Ecto neural progenitor cell (in vitro differentiated cells): Measurements from ENCODE around the gene PPM1J.
A peak's percentile ranks its signal among the peaks of the same experiment; 100 is the strongest.

Experiments used
- DNase-seq: peaks from one replicate; pipeline ENCODE4 v3.0.0-alpha.2; 2018; ENCODE audit warnings: low spot score

PPM1J gene

GRCh38 chr1:112687785-112688496, 27.2 kb downstream of the PPM1J start:
- no peak for DNase-seq

- DNase-seq, result no peak
Observed at GRCh38 chr1:112687361-112687760, 27.8 kb downstream of the PPM1J start.

GRCh38 chr1:112686835-112687234, 28.3 kb downstream of the PPM1J start:
- DNase-seq, result no peak

- DNase-seq, result no peak
Observed at GRCh38 chr1:112686417-112686816, 28.7 kb downstream of the PPM1J start.

- no peak for DNase-seq
Observed at GRCh38 chr1:112685913-112686312, 29.2 kb downstream of the PPM1J start.

DNA sequence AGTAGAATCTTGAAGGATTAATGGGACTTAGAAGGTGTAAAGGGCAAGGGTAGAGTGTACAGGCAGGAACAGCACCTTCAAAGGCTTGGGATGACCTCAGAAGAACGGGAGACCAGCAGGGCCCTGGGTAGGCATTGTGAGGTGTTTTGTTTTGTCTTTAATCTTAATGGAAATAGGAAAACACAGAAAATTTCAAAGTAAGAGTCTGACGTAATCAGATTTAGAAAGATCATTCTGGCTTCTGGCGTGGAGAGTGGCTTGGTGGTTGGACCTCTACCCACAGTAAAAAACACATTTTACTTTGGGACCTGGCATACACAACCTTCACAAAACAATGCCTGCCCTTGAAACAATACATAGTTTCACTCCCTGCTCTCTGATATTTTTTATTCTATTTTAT, 36.5 kb downstream of the PPM1J start:
- DNase-seq, result no peak

- no peak for DNase-seq
Observed at GRCh38 chr1:112677501-112677900, 37.6 kb downstream of the PPM1J start.

DNA sequence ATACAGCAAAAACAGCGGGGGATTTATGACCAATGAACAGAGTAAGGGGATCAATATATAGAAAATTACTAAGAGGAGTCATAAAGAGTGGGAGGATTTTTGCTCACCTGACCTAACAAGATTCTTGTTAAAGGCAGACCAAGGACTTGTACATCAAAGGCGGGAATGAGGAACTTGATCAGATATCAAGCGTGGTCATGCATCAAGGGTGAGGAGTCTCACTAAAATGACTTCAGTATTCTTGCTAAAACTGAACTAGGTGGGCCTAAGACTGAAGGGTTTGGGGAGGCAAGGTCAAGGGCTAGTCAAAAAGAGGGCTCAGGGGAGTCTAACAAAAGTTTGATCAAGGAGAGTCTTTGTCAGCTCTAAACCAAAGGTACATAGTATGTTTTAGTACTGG, 38.6 kb downstream of the PPM1J start:
- no peak for DNase-seq

GRCh38 chr1:112675728-112676381, 39.3 kb downstream of the PPM1J start:
- no peak for DNase-seq

- peak; percentile 81 for DNase-seq
Observed at GRCh38 chr1:112674986-112675727, 40.0 kb downstream of the PPM1J start.

- DNase-seq, result peak; percentile 84
Observed at GRCh38 chr1:112674440-112674985, 40.6 kb downstream of the PPM1J start, which contains the start of gene MOV10. Gene MOV10, plus strand, starts transcription at chr1:112674659. Its CDS starts 254 bp downstream, at chr1:112674913.

- DNase-seq, result no peak
Observed at GRCh38 chr1:112673592-112674439, 41.3 kb downstream of the PPM1J start.

GRCh38 chr1:112672842-112673241, 42.3 kb downstream of the PPM1J start:
- no peak for DNase-seq

DNA sequence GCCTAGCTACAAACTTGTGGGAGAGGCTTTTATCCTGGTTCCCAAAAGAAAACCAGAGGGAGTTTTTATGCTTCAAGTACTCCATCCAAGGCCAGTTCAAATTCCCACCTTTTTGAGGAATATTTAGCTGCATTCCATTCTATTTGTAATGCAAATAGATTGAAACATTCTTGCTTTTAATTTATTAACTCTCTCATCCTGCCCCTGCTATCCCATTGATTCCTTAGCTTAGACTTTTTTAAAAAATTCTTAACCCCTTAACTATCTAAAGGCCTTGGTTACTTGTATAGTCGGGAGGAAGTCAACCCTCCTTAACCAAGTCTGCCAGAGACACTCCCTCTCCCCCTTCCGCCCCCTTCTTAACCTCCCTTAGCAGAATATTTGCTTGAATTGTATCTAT, 43.1 kb downstream of the PPM1J start:
- no peak for DNase-seq

- no peak for DNase-seq
Observed at GRCh38 chr1:112666946-112667345, 48.2 kb downstream of the PPM1J start.

- DNase-seq, result no peak
Observed at GRCh38 chr1:112665857-112666256, 49.3 kb downstream of the PPM1J start.
